Upper lobe of left lung (tissue), 6 donors: Measurements from ENCODE around the gene CDK5RAP1. TPM values are rescaled to one million over a fixed set of nuclear protein-coding genes. Genes with fewer than 3 reads are reported as not detected.

Experiments
- ATAC-seq, 2 donors: fragments of 200-7000 bp; cut with Tn5 transposase; one replicate each; pipeline ENCODE4 v1.9.1; 2022; ENCODE audit warnings: mild to moderate bottlenecking in 2 of 2, moderate library complexity in 2 of 2; ENCODE audit not compliant: low FRiP score in 2 of 2
- DNase-seq, 2 donors: peaks; one replicate each; pipeline ENCODE4 v3.0.0-alpha.2; 2019 to 2020
- H3K27ac ChIP-seq, 4 donors: fragments of 200-600 bp; sonication (generic); one replicate each; pipeline ENCODE4 v1.5.1; 2016 to 2019
- H3K27me3 ChIP-seq, 4 donors: fragments of 200-600 bp; sonication (generic); one replicate each; pipeline ENCODE4 v1.5.1; 2017 to 2019
- H3K36me3 ChIP-seq, 4 donors: fragments of 200-600 bp; sonication (generic); one replicate each; pipeline ENCODE4 v1.5.1; 2016 to 2019
- H3K4me1 ChIP-seq, 4 donors: fragments of 200-600 bp; sonication (generic); one replicate each; pipeline ENCODE4 v1.5.1; 2018 to 2019
- H3K4me3 ChIP-seq, 4 donors: fragments of 200-600 bp; sonication (generic); one replicate each; pipeline ENCODE4 v1.5.1; 2017 to 2019; ENCODE audit warnings: mild to moderate bottlenecking in 2 of 4, moderate library complexity in 1 of 4
- H3K9me3 ChIP-seq, 4 donors: fragments of 200-600 bp; sonication (generic); one replicate each; pipeline ENCODE4 v1.5.1; 2018 to 2019
- EP300 ChIP-seq, 4 donors: sonication (generic); formaldehyde crosslinking; IDR thresholded peaks; one replicate each; pipeline ENCODE4 v1.5.1; 2017; ENCODE audit warnings: antibody characterized with exemption in 4 of 4, control low read depth in 2 of 4
- POLR2A ChIP-seq, 4 donors: fragments of 450-650 bp; IDR thresholded peaks; one replicate each; pipeline ENCODE4 v1.5.1; 2016 to 2017; ENCODE audit warnings: antibody characterized with exemption in 4 of 4, mild to moderate bottlenecking in 2 of 4
- POLR2AphosphoS5 ChIP-seq, 2 donors: sonication (generic); formaldehyde crosslinking; IDR thresholded peaks; one replicate each; pipeline ENCODE4 v1.5.1; 2017; ENCODE audit warnings: antibody characterized with exemption in 2 of 2
- WGBS, 2 donors: methylation state at CpG; one replicate each; pipeline ENCODE4 v1.1.5; 2017 to 2018; 5-methylcytosine and 5-hydroxymethylcytosine counted together
- total RNA-seq, 6 donors: library from RNA; depleted of rRNA in 4 of 6; stranded (reverse); fragments of >200 nt in 4 of 6; gene quantifications; one replicate each; pipeline versions ENCODE4 v1.1.0 to v1.2.1, GENCODE V29; 2016 to 2021
- TF ChIP-seq, protein P1 (sequence below), 6 experiments: fragments of 450-650 bp in 4 of 6; fragments of 200-600 bp in 2 of 6; sonication (generic) in 2 of 6; IDR thresholded peaks; one replicate each; pipeline ENCODE4 v1.5.1; 2016 to 2019; ENCODE audit warnings: antibody characterized with exemption in 6 of 6
- donor health status: DM: no; HTN: no; CAD: no; lungs with moderate emphysema.
- donor health status: DM: no; HTN: yes; CAD: no; lungs with severe emphysema.

The CDK5RAP1 gene
- total RNA-seq, 6 donors from 2014 or later: 19.1 to 33.7 (median 25.0) TPM

DNA sequence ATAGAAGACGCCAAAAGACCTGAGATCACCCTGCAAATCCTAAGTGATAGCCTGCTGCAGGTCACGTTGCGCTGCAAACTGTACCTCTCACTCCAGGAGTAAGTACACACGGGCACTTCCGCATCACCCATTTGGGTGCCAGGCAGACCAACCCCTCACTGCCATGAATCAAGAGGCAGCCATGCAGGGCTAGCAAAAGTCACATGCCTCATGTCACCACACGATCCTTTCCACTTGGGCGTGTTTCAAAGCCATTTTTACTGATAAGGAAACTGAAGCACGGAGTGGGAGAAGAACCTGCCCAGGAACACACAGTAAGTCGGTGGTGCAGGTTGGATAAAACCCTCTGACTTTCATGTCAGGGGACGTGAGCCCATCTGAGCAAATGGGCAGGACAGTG lies 81.3 kb downstream of the CDK5RAP1 start:
- Histone ChIP-seq H3K27me3 (no peaks in the 10 kb centered on the region), H3K4me3 (no peak overlapping the region), H3K4me1 (no peaks in the 10 kb centered on the region), H3K36me3 (no peaks in the 10 kb centered on the region), H3K9me3 (no peaks in the 10 kb centered on the region), H3K27ac (no peak overlapping the region)
- TF ChIP-seq, protein P1, sequence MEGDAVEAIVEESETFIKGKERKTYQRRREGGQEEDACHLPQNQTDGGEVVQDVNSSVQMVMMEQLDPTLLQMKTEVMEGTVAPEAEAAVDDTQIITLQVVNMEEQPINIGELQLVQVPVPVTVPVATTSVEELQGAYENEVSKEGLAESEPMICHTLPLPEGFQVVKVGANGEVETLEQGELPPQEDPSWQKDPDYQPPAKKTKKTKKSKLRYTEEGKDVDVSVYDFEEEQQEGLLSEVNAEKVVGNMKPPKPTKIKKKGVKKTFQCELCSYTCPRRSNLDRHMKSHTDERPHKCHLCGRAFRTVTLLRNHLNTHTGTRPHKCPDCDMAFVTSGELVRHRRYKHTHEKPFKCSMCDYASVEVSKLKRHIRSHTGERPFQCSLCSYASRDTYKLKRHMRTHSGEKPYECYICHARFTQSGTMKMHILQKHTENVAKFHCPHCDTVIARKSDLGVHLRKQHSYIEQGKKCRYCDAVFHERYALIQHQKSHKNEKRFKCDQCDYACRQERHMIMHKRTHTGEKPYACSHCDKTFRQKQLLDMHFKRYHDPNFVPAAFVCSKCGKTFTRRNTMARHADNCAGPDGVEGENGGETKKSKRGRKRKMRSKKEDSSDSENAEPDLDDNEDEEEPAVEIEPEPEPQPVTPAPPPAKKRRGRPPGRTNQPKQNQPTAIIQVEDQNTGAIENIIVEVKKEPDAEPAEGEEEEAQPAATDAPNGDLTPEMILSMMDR (IDR thresholded peaks at IDR 0.05): no peak
- TF ChIP-seq POLR2A (IDR thresholded peaks at IDR 0.05) (no peak), POLR2AphosphoS5 (IDR thresholded peaks at IDR 0.05) (no peak), EP300 (IDR thresholded peaks at IDR 0.05) (no peak)
- ATAC-seq (no peak), DNase-seq (no peak)
- 85 to 87% methylated on average over 10 of the region's 10 CpGs for WGBS, 2 donors

DNA sequence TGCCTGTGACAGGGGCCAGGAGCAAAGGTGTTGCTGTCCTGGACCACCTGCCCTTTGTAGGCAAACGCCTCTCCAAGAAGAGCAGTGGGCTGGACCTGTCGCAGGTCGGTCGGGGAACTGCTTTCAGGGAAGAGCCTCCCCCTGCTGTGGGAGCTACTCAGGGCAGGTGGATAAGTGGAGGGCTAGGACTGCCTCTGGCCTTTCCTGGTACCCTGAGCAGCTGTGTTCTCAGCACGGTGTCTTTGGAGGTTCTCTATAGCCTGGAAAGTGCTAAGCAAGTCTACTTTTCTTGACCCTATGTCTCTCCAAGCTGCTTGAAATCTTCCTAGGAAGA lies 83.3 kb downstream of the CDK5RAP1 start:
- TF ChIP-seq, protein P1 (IDR thresholded peaks at IDR 0.05): no peak
- TF ChIP-seq POLR2AphosphoS5 (IDR thresholded peaks at IDR 0.05) (no peak), EP300 (IDR thresholded peaks at IDR 0.05) (no peak), POLR2A (IDR thresholded peaks at IDR 0.05) (no peak)
- ATAC-seq (no peak), DNase-seq (no peak)
- Histone ChIP-seq H3K4me3 (no peak overlapping the region), H3K4me1 (no peaks in the 10 kb centered on the region), H3K27ac (no peak overlapping the region), H3K36me3 (no peaks in the 10 kb centered on the region), H3K9me3 (no peaks in the 10 kb centered on the region), H3K27me3 (no peaks in the 10 kb centered on the region)
- 40% methylated on average over 1 to 5 of the region's 5 CpGs for WGBS, 2 donors

DNA sequence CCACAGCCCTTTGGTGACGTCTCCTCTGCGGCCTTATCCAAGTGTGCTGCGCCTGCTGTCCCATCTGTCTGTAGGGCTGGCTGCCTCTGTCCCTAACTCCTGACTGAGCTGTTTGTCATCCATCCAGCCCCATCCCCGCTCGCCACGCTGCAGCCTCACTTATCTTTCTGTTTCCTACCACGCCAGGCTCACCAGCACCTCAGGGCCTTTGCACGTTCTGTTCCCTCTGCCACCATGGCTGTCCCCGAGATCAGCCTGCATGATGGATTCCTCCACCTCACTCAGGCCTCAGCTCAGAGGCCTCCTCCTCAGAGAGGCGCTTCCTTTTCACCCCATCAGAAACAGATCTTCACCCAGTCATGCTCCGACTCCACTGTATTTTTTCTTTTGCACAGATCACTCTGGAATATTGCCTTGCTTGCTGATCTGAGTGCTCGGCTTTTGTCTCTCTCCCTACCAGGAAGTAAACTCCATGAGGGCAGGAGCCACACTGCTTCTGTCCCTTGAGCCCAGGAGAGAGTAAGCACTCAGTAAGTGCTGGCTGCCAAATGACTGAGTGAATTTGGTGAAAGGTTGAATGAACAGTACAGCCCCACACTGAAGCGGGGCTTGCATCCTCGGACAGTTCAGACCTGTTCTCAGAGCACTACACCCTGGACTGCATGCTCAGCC lies 83.8 kb downstream of the CDK5RAP1 start:
- Histone ChIP-seq H3K9me3 (no peaks in the 10 kb centered on the region), H3K4me3 (no peak overlapping the region), H3K4me1 (no peaks in the 10 kb centered on the region), H3K36me3 (no peaks in the 10 kb centered on the region), H3K27me3 (no peaks in the 10 kb centered on the region), H3K27ac (no peak overlapping the region)
- no peak for DNase-seq
- no peak for ATAC-seq
- TF ChIP-seq POLR2AphosphoS5 (IDR thresholded peaks at IDR 0.05) (no peak), EP300 (IDR thresholded peaks at IDR 0.05) (no peak), POLR2A (IDR thresholded peaks at IDR 0.05) (no peak)
- TF ChIP-seq, protein P1 (IDR thresholded peaks at IDR 0.05): no peak
- WGBS, 2 donors: 83 to 90% methylated on average over 14 of the region's 14 CpGs

DNA sequence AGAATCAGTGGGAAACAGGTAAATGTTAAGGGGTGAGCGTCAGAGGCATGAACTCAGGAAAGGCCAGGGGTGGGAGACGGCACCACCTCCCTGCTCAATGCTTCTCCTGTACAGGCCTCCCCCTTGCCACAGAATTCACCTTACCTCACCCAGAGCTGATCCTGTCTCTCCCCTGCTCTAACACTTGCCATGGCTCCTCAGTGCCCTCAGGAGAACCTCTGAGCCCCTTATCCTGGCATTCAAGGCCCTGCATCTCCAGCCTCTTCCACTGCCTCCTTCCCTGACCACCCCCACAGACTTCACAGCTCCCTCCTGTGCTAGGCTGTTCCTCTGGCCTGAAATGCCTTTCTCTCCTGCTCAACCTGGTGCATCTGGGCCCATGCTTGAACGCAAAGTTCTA lies 84.4 kb downstream of the CDK5RAP1 start:
- H3K9me3 ChIP-seq: no peaks in the 10 kb centered on the region
- no peak for DNase-seq
- no peaks in the 10 kb centered on the region for H3K27me3 ChIP-seq
- no peak for ATAC-seq
- H3K36me3 ChIP-seq: no peaks in the 10 kb centered on the region
- 78 to 91% methylated on average over 3 of the region's 3 CpGs for WGBS, 2 donors
- H3K27ac ChIP-seq: no peak overlapping the region
- H3K4me1 ChIP-seq: no peaks in the 10 kb centered on the region
- TF ChIP-seq POLR2AphosphoS5 (IDR thresholded peaks at IDR 0.05) (no peak), EP300 (IDR thresholded peaks at IDR 0.05) (no peak), POLR2A (IDR thresholded peaks at IDR 0.05) (no peak)
- TF ChIP-seq, protein P1 (IDR thresholded peaks at IDR 0.05): no peak
- H3K4me3 ChIP-seq: no peak overlapping the region

DNA sequence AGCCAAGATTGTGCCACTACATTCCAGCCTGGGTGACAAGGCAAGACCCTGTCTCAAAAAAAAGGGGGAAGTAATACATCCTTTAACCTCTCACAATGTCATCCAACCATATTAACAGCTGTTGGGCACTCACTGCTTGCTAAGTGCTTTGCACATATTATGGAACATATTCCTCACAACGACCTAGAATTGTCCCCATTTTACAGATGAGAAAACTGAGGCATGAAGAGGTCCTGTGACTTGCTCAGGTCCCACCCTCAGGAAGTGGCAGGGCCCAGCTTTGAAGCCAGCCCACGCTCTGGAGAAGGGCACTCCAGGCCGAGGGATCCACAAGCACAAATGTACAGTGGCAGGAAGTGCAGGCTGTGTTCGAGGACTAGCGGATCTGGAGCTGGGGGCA lies 85.0 kb downstream of the CDK5RAP1 start:
- 51 to 69% methylated on average over 5 of the region's 5 CpGs for WGBS, 2 donors
- no peak overlapping the region for H3K27ac ChIP-seq
- ATAC-seq (no peak), DNase-seq (no peak)
- no peaks in the 10 kb centered on the region for H3K36me3 ChIP-seq
- H3K9me3 ChIP-seq: no peaks in the 10 kb centered on the region
- TF ChIP-seq, protein P1 (IDR thresholded peaks at IDR 0.05): no peak
- TF ChIP-seq POLR2A (IDR thresholded peaks at IDR 0.05) (no peak), POLR2AphosphoS5 (IDR thresholded peaks at IDR 0.05) (no peak), EP300 (IDR thresholded peaks at IDR 0.05) (no peak)
- no peak overlapping the region for H3K4me3 ChIP-seq
- no peaks in the 10 kb centered on the region for H3K4me1 ChIP-seq
- H3K27me3 ChIP-seq: no peaks in the 10 kb centered on the region
